ENCODE measurements around the gene MDK. TPM values are rescaled to one million over a fixed set of nuclear protein-coding genes. Genes with fewer than 3 reads are reported as not detected.

MDK gene
- total and polyA plus RNA-seq, 2 experiments from 2014 or later: 3,396 to 4,339 TPM

- Histone ChIP-seq H3K9me3 (ENCODE audit: low read depth) (no peaks in the 10 kb centered on the region), H3K4me1 (ENCODE audit: low read depth) (peaks cover 22% of the 10 kb centered on the region), H3K27ac (no peak overlapping the region), H3K36me3 (no peaks in the 10 kb centered on the region), H3K27me3 (peaks cover 20% of the 10 kb centered on the region), H3K4me3 (peak overlapping the region; percentile 37)
- TF ChIP-seq, protein P1, sequence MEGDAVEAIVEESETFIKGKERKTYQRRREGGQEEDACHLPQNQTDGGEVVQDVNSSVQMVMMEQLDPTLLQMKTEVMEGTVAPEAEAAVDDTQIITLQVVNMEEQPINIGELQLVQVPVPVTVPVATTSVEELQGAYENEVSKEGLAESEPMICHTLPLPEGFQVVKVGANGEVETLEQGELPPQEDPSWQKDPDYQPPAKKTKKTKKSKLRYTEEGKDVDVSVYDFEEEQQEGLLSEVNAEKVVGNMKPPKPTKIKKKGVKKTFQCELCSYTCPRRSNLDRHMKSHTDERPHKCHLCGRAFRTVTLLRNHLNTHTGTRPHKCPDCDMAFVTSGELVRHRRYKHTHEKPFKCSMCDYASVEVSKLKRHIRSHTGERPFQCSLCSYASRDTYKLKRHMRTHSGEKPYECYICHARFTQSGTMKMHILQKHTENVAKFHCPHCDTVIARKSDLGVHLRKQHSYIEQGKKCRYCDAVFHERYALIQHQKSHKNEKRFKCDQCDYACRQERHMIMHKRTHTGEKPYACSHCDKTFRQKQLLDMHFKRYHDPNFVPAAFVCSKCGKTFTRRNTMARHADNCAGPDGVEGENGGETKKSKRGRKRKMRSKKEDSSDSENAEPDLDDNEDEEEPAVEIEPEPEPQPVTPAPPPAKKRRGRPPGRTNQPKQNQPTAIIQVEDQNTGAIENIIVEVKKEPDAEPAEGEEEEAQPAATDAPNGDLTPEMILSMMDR (IDR thresholded peaks at IDR 0.05; ENCODE audit: low read depth, low read length): no peak
- DNase-seq (ENCODE audit: low read depth in 1 of 2, low spot score in 1 of 2): no peak
These were observed 9.1 kb downstream of the MDK start for GRCh38 chr11:46390331-46391171.

DNA sequence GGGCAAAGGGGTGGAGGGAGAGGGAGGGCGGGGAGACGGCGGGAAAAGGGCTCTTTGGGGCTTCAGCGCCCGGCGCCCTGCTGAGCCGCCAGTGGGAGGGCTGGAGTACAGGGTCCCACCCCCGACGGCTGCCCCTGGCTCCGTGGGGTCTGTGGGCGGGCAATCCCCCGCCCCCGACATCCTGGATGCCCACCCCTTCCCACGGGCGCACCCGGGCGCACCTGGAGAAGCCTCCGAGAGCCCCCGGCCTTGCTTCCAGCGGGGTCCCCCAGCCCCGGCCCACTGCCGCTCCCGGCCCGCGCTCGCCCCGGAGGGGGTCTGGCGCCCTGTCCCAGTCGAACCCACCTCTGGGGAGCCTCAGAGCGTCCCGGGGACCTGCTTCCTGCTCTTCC, 9.7 kb downstream of the MDK start:
- no peak for DNase-seq (ENCODE audit: low read depth in 1 of 2, low spot score in 1 of 2)
- H3K4me3 ChIP-seq: peak overlapping the region; percentile 38
- TF ChIP-seq, protein P1 (IDR thresholded peaks at IDR 0.05; ENCODE audit: low read depth, low read length): no peak

DNA sequence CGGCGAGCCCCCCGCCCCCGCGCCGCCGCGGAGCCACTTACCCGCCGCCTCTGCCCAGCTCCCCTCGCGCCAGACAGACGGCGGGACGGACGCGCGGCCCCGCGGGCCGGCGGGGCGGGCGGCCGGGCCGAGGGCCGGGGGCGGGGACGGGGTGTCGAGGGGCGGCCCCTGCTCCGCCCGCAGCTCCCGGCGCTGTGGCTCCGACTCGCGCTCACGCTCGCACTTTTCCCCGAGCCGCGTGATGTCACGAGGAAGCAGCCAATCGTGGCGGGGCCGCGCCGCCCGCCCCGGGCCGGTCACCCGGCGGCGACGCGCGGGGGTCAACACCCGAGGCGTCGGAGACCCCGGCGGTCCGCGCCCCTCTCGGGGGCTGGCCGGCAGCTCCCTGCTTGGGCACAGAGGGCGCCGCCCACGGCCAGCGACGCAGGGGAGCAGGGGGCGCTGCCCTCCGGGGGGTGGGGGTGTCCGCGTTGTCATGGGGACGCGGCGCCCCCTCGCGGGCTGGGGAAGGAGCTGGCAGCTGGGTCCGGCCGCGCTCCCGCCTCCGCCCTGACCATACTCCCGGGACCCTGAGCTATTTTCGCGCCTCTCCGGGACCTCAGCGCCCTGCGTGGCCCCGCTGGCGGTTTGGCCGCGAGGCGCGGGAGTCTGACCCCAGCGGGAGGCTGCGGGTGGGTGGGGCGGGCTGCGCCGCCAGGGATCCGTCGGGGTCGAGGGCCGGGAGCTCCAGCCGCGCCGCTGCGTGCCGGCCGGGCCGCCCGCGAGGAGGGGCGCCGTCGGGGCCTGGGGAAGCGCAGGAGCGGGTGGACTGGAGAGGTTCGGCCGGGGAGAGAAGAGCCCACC, 10.3 kb downstream of the MDK start, which contains the start of gene CHRM4:
TSS of gene CHRM4 (minus strand) at position 199 of the 843 bp plus-strand sequence. CDS start 5,219 bp downstream, outside the sequence.
- Histone ChIP-seq H3K4me3 (peak within 1 kb of the TSS; percentile 38), H3K9me3 (ENCODE audit: low read depth) (no peaks in the 10 kb centered on the region), H3K4me1 (ENCODE audit: low read depth) (peaks cover 22% of the 10 kb centered on the region), H3K27me3 (peaks cover 20% of the 10 kb centered on the region), H3K36me3 (no peaks in the 10 kb centered on the region), H3K27ac (no peak within 1 kb of the TSS)
- TF ChIP-seq, protein P1 (IDR thresholded peaks at IDR 0.05; ENCODE audit: low read depth, low read length): peak; percentile 39
- DNase-seq (ENCODE audit: low read depth in 1 of 2, low spot score in 1 of 2): peak; percentile 52 to 79

More for the DNA sequence above, 9.7 kb downstream of the MDK start:
- Histone ChIP-seq H3K9me3 (ENCODE audit: low read depth) (no peaks in the 10 kb centered on the region), H3K27ac (no peak overlapping the region), H3K4me1 (ENCODE audit: low read depth) (peaks cover 22% of the 10 kb centered on the region), H3K36me3 (no peaks in the 10 kb centered on the region), H3K27me3 (peaks cover 20% of the 10 kb centered on the region)

DNA sequence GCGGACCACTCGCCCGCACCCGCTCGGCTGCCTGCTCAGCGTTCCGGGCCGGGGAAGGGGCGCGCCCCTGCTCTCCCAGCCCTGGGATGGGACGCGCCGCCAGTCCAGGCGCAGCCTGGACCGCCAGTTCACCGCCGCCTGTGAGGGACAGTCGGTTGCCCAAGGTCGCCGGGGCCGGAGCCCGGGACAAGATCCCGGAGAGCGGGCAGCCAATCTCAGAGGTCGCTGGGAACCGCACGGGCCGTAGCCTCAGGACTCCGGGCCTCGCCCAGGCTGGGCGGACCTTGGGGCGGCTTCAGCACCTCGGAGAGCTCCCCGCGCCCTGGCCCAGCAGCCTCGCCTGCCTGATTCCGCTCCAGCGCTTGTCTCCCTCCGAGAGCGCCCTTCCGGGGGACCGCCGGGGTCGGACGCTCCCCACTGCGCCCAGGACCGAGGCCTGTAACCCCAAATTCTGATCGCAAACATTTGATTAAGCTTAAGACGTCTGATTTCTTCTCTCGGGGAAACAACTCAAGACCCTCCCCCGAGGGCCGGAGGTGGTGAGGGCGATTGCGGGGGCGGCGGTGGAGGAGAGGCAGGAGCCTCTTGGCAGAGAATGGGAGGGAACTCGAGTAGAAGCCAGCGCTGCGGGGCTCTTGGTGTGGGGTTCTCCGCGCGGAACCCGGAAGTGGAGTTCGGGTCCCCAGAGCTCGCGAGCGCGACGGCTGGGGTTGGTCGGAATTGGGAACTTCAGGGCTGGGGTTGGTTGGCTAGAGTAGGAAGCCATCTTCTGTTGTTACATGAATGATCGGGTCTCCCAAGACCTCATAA, 11.2 kb downstream of the MDK start:
- H3K36me3 ChIP-seq: no peaks in the 10 kb centered on the region
- TF ChIP-seq, protein P1 (IDR thresholded peaks at IDR 0.05; ENCODE audit: low read depth, low read length): no peak
- peaks cover 20% of the 10 kb centered on the region for H3K27me3 ChIP-seq
- H3K4me1 ChIP-seq (ENCODE audit: low read depth): peaks cover 18% of the 10 kb centered on the region
- no peaks in the 10 kb centered on the region for H3K9me3 ChIP-seq (ENCODE audit: low read depth)
- DNase-seq (ENCODE audit: low read depth in 1 of 2, low spot score in 1 of 2): peak; percentile 88 to 94
- H3K27ac ChIP-seq: no peak overlapping the region
- H3K4me3 ChIP-seq: peak overlapping the region; percentile 38

GRCh38 chr11:46393231-46393616, 11.8 kb downstream of the MDK start:
- H3K9me3 ChIP-seq (ENCODE audit: low read depth): no peaks in the 10 kb centered on the region
- peaks cover 20% of the 10 kb centered on the region for H3K27me3 ChIP-seq
- no peaks in the 10 kb centered on the region for H3K36me3 ChIP-seq
- H3K27ac ChIP-seq: no peak overlapping the region
- peaks cover 12% of the 10 kb centered on the region for H3K4me1 ChIP-seq (ENCODE audit: low read depth)
- no peak for DNase-seq (ENCODE audit: low read depth in 1 of 2, low spot score in 1 of 2)
- TF ChIP-seq, protein P1 (IDR thresholded peaks at IDR 0.05; ENCODE audit: low read depth, low read length): no peak
- no peak overlapping the region for H3K4me3 ChIP-seq
